Hippocampal formation (tissue), 2 donors: ENCODE data around the gene CSF1R.

Experiments used
- DNase-seq, 2 donors: peaks; one replicate each; lab custom pipeline; 2025; lab: John Stamatoyannopoulos, UW

Gene CSF1R

DNA sequence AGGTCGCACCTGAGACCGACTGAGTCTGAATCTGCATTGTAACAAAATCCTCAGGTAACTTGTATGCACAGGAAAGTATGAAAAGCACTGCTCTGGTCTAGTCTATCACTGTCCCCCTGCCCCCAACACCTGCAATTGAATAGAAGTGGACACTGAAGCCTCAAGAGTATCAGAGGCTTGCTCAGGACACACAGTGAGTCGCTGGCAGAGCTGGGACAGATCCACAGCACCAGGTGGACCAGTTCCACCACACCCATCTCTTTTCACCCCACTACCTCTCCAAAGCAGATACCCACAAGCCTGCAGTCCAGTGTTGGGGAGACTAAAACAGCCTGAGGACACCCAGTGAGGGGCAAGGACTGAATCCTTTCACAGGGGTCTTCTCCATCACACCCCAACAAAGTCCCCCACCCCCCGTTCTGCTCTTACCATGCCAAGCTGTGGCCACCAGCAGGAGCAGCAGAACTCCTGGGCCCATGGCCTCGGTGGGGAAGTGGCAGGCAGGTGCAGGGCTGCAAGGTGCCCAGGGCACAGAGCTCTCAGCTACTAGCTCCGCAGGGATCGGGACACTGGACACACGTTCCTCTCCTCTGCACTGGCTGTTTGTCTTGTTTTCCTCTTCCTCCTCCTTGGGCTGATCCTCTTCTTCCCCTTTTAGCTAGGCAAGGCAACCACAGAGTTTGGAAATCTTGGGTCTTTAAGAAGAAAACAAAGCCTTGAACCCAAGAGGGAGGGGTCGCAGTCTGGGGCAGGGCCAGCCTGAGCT lies at the start of gene CSF1R:
CSF1R (minus strand) TSS at position 605 of the 766 bp plus-strand sequence; CDS start at position 478, 127 bp downstream.
- DNase-seq = no peak

GRCh38 chr5:150135557-150136304 lies 49.4 kb upstream of the CSF1R start:
- no peak for DNase-seq

GRCh38 chr5:150134198-150134588 lies 47.8 kb upstream of the CSF1R start:
- no peak for DNase-seq

- DNase-seq = no peak
These were observed 47.3 kb upstream of the CSF1R start for GRCh38 chr5:150133581-150134197.

- DNase-seq = no peak
These were observed 46.4 kb upstream of the CSF1R start for GRCh38 chr5:150132740-150133139.

DNA sequence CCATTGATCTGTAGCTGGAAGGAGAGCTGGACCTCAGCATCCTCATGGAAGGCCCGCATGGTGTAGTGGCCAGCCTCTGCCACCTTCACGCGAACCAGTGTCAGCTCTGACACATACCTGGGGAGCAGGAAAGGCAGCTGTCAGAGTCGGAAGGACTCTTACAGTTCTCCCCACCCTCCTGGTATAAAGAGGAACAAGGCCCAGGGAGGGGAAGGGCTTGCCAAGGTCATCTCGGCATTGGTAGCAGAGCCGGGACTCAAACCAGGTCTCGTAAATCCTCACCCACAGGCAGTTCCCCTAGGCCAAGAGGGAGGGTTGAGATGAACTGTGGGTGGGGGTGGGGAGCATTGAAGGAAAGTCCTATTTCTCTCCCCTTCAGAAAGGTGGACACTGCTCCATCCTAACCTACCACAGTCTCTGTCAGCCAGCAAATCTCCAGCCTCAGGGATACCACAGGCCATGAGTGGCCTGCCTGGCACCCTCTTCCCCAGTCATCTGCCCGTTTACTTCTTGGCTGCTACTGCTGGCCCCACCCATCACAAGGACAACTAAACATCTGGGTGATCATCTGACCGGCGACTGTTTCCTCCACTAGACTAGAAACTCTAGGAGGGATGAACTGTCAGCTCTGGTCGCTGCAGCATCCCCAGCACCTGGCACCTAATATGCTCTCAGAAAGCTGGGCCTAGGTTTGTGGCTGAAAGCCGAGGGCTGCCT lies 45.8 kb upstream of the CSF1R start:
- DNase-seq = no peak

DNA sequence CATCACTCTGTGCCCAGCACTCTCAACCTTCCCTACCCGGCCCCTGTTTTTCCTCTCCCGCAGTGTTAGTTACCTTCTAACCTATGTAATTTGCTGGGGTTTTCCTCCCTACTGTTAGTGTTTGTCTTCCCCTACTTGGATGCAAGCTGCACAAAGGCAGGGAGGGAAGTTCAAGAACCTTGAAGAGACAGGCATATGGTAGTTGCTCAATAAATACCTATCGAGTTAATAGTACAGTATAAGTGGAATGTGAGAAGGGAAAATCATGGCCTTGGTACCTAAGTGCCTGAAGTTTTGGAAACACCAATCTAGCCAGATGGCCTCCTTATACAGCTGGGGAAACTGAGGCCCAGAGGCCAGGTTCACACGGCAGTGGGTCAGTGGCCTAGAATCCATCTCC lies 45.1 kb upstream of the CSF1R start:
- DNase-seq = no peak

- DNase-seq = no peak
These were observed 44.2 kb upstream of the CSF1R start for GRCh38 chr5:150130493-150130922.

- peak; percentile 44 to 52 for DNase-seq
These were observed 43.6 kb upstream of the CSF1R start for GRCh38 chr5:150129813-150130492.

GRCh38 chr5:150129454-150129812 lies 43.1 kb upstream of the CSF1R start:
- no peak for DNase-seq

GRCh38 chr5:150126921-150127265 lies 40.5 kb upstream of the CSF1R start:
- DNase-seq = no peak

DNA sequence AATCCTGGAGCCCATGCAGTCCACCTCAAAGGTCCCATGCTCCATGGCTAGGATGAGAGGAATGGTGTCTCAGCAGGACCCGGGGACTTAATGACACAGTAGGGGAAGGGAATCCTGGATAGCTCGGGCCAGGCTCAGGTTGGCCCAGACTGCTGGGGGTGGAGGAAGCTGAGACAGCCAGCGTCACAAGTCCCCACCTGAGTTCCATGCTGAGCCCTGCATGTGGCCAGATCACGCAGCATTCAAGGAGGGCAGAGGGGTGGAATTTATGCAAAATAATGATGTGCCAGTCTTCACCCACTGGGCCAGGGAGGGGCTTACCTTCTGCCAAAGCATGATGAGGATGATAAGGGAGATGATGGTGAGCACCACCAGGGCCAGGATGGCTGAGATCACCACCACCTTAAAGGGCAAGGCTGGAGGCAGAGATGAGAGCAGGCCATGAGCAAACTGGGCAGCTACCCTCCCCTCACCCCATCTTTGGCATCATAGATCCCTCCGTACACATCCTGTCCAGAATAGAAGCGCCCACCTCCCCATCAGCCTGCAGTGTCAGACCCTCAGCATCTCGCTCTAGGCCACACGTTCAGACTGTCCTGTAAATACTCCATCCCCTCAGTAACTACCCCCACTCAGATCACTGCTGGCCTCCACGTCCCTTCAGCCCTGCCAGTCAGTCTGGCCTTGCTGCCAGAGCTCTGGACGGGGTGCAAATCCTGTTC lies 40.0 kb upstream of the CSF1R start:
- DNase-seq = no peak

- DNase-seq = no peak
These were observed 39.0 kb upstream of the CSF1R start for GRCh38 chr5:150125334-150125733.

GRCh38 chr5:150124596-150124995 lies 38.2 kb upstream of the CSF1R start:
- no peak for DNase-seq

GRCh38 chr5:150124111-150124557 lies 37.8 kb upstream of the CSF1R start:
- DNase-seq = no peak

GRCh38 chr5:150123542-150123941 lies 37.2 kb upstream of the CSF1R start:
- DNase-seq = no peak

GRCh38 chr5:150122536-150123481 lies 36.5 kb upstream of the CSF1R start:
- DNase-seq = no peak

- DNase-seq = no peak
These were observed 35.8 kb upstream of the CSF1R start for GRCh38 chr5:150122158-150122510.

- no peak for DNase-seq
These were observed 35.2 kb upstream of the CSF1R start for GRCh38 chr5:150121448-150122157.
